ENCODE data around the gene RAD51B. TPM values are rescaled to one million over a fixed set of nuclear protein-coding genes. Genes with fewer than 3 reads are reported as not detected.

Gene RAD51B
- total RNA-seq, 5 donors from 2014 or later (not counting 1 experiment from before 2014, with no cell fraction given), result 25.4 to 47.9 (median 30.0) TPM

GRCh38 chr14:68239988-68240771, 420.6 kb downstream of the RAD51B start:
- Mint-ChIP-seq H3K4me1 (no peaks in the 10 kb centered on the region), H3K36me3 (peaks cover 6% of the 10 kb centered on the region), H3K27ac (no peak overlapping the region), H3K27me3 (no peaks in the 10 kb centered on the region), H3K9me3 (no peaks in the 10 kb centered on the region), H3K4me3 (no peak overlapping the region)
- ChIA-PET POLR2A (no interaction called here), CTCF (interaction anchor here (0.6 to 1.1 kb wide), 3 partner anchors 9 to 577 kb away, joined by 3 read pairs; no protein-coding TSS in a partner anchor)
- no peak overlapping the region for H3K27ac ChIP-seq (ENCODE audit: low read length)
- ATAC-seq (replicated peaks in 1 of 4) (no peak), DNase-seq (no peak)
- no peak overlapping the region for H3K4me3 ChIP-seq (ENCODE audit: control insufficient read depth in 1 of 2, extremely low read depth in 1 of 2, low read length in 1 of 2)
- H3K27me3 ChIP-seq (replicated peaks in 1 of 2; ENCODE audit: control insufficient read depth in 2 of 2, extremely low read depth in 1 of 2, insufficient read depth in 2 of 2, low read length in 1 of 2), result no peaks in the 10 kb centered on the region
- H3K9me3 ChIP-seq, result no peaks in the 10 kb centered on the region
- WGBS (ENCODE audit: insufficient coverage), result 100% methylated on average over 1 of the region's 9 CpGs
- no peaks in the 10 kb centered on the region for H3K36me3 ChIP-seq (ENCODE audit: control insufficient read depth in 2 of 2, extremely low read depth in 1 of 2, insufficient read depth in 1 of 2, low read length in 1 of 2)
- peaks cover 0 to 3% of the 10 kb centered on the region in 2 experiments for H3K4me1 ChIP-seq (ENCODE audit: control insufficient read depth in 1 of 2, extremely low read depth in 1 of 2, insufficient read depth in 2 of 2, low read length in 2 of 2)

GRCh38 chr14:68241862-68242487, 422.4 kb downstream of the RAD51B start:
- Histone ChIP-seq H3K36me3 (ENCODE audit: control insufficient read depth in 2 of 2, extremely low read depth in 1 of 2, insufficient read depth in 1 of 2, low read length in 1 of 2) (no peaks in the 10 kb centered on the region), H3K4me3 (ENCODE audit: control insufficient read depth in 1 of 2, extremely low read depth in 1 of 2, low read length in 1 of 2) (no peak overlapping the region), H3K27me3 (replicated peaks in 1 of 2; ENCODE audit: control insufficient read depth in 2 of 2, extremely low read depth in 1 of 2, insufficient read depth in 2 of 2, low read length in 1 of 2) (no peaks in the 10 kb centered on the region), H3K27ac (ENCODE audit: low read length) (no peak overlapping the region), H3K9me3 (no peaks in the 10 kb centered on the region), H3K4me1 (ENCODE audit: control insufficient read depth in 1 of 2, extremely low read depth in 1 of 2, insufficient read depth in 2 of 2, low read length in 2 of 2) (peaks cover 0 to 3% of the 10 kb centered on the region in 2 experiments)
- Mint-ChIP-seq H3K4me1 (peaks cover 0 to 1% (median 0%) of the 10 kb centered on the region in 3 donors), H3K4me3 (no peak overlapping the region), H3K36me3 (peaks cover 4% of the 10 kb centered on the region), H3K9me3 (no peaks in the 10 kb centered on the region), H3K27ac (no peak overlapping the region), H3K27me3 (no peaks in the 10 kb centered on the region)
- CTCF ChIA-PET, result interaction anchor here in 1 of 2 donors (0.9 to 1.3 kb wide), 2 partner anchors 10 to 13 kb away, joined by 3 to 4 read pairs; no protein-coding TSS in a partner anchor
- POLR2A ChIA-PET, result no interaction called here
- WGBS (ENCODE audit: insufficient coverage), result 96% methylated on average over 3 of the region's 6 CpGs
- DNase-seq, result no peak
- ATAC-seq (replicated peaks in 1 of 4), result no peak

- Mint-ChIP-seq H3K27ac (no peak overlapping the region), H3K4me1 (peaks cover 5 to 12% (median 6%) of the 10 kb centered on the region in 3 donors), H3K9me3 (no peaks in the 10 kb centered on the region), H3K27me3 (no peaks in the 10 kb centered on the region), H3K36me3 (no peaks in the 10 kb centered on the region), H3K4me3 (no peak overlapping the region)
- Histone ChIP-seq H3K9me3 (no peaks in the 10 kb centered on the region), H3K27ac (ENCODE audit: low read length) (no peak overlapping the region), H3K4me1 (ENCODE audit: control insufficient read depth in 1 of 2, extremely low read depth in 1 of 2, insufficient read depth in 2 of 2, low read length in 2 of 2) (peaks cover under 1 to 10% of the 10 kb centered on the region in 2 experiments), H3K27me3 (replicated peaks in 1 of 2; ENCODE audit: control insufficient read depth in 2 of 2, extremely low read depth in 1 of 2, insufficient read depth in 2 of 2, low read length in 1 of 2) (no peaks in the 10 kb centered on the region), H3K36me3 (ENCODE audit: control insufficient read depth in 2 of 2, extremely low read depth in 1 of 2, insufficient read depth in 1 of 2, low read length in 1 of 2) (no peaks in the 10 kb centered on the region), H3K4me3 (ENCODE audit: control insufficient read depth in 1 of 2, extremely low read depth in 1 of 2, low read length in 1 of 2) (no peak overlapping the region)
- no peak for DNase-seq
- ChIA-PET CTCF (interaction anchor here in 1 of 2 donors (0.9 to 1.3 kb wide), 3 partner anchors 8 to 545 kb away, joined by 3 read pairs; no protein-coding TSS in a partner anchor), POLR2A (no interaction called here)
- ATAC-seq (replicated peaks in 1 of 4), result no peak
- WGBS (ENCODE audit: insufficient coverage), result no CpG with 5 or more reads among the region's 3 CpGs
Observed at GRCh38 chr14:68243450-68244010, 424.0 kb downstream of the RAD51B start.

- H3K27ac ChIP-seq (ENCODE audit: low read length), result no peak overlapping the region
- ATAC-seq (replicated peaks in 1 of 4) (no peak), DNase-seq (no peak)
- Mint-ChIP-seq H3K27me3 (no peaks in the 10 kb centered on the region), H3K4me3 (no peak overlapping the region), H3K27ac (no peak overlapping the region), H3K9me3 (no peaks in the 10 kb centered on the region), H3K36me3 (no peaks in the 10 kb centered on the region), H3K4me1 (peaks cover 11 to 19% (median 12%) of the 10 kb centered on the region in 3 donors)
- H3K27me3 ChIP-seq (replicated peaks in 1 of 2; ENCODE audit: control insufficient read depth in 2 of 2, extremely low read depth in 1 of 2, insufficient read depth in 2 of 2, low read length in 1 of 2), result no peaks in the 10 kb centered on the region
- CTCF ChIA-PET, result interaction anchor here in 1 of 2 donors (0.8 to 1.1 kb wide), 2 partner anchors 543 to 646 kb away, joined by 3 read pairs; no protein-coding TSS in a partner anchor
- H3K4me1 ChIP-seq (ENCODE audit: control insufficient read depth in 1 of 2, extremely low read depth in 1 of 2, insufficient read depth in 2 of 2, low read length in 2 of 2), result peaks cover 6 to 15% of the 10 kb centered on the region in 2 experiments
- no peak overlapping the region for H3K4me3 ChIP-seq (ENCODE audit: control insufficient read depth in 1 of 2, extremely low read depth in 1 of 2, low read length in 1 of 2)
- H3K36me3 ChIP-seq (ENCODE audit: control insufficient read depth in 2 of 2, extremely low read depth in 1 of 2, insufficient read depth in 1 of 2, low read length in 1 of 2), result no peaks in the 10 kb centered on the region
- 100% methylated on average over 1 of the region's 4 CpGs for WGBS (ENCODE audit: insufficient coverage)
- POLR2A ChIA-PET, result no interaction called here
- no peaks in the 10 kb centered on the region for H3K9me3 ChIP-seq
Observed at GRCh38 chr14:68244262-68244980, 424.8 kb downstream of the RAD51B start.

GRCh38 chr14:68245146-68246073, 425.8 kb downstream of the RAD51B start:
- ChIA-PET POLR2A (no interaction called here), CTCF (interaction anchor here in 1 of 2 donors (0.8 to 1.0 kb wide), 3 partner anchors 13 to 543 kb away, joined by 3 to 12 read pairs (median 3); no protein-coding TSS in a partner anchor)
- ATAC-seq (replicated peaks in 1 of 4) (no peak), DNase-seq (no peak)
- Histone ChIP-seq H3K4me3 (ENCODE audit: control insufficient read depth in 1 of 2, extremely low read depth in 1 of 2, low read length in 1 of 2) (no peak overlapping the region), H3K4me1 (ENCODE audit: control insufficient read depth in 1 of 2, extremely low read depth in 1 of 2, insufficient read depth in 2 of 2, low read length in 2 of 2) (peaks cover 6 to 17% of the 10 kb centered on the region in 2 experiments), H3K27me3 (replicated peaks in 1 of 2; ENCODE audit: control insufficient read depth in 2 of 2, extremely low read depth in 1 of 2, insufficient read depth in 2 of 2, low read length in 1 of 2) (no peaks in the 10 kb centered on the region), H3K9me3 (no peaks in the 10 kb centered on the region), H3K36me3 (ENCODE audit: control insufficient read depth in 2 of 2, extremely low read depth in 1 of 2, insufficient read depth in 1 of 2, low read length in 1 of 2) (no peaks in the 10 kb centered on the region), H3K27ac (ENCODE audit: low read length) (no peak overlapping the region)
- Mint-ChIP-seq H3K27me3 (no peaks in the 10 kb centered on the region), H3K9me3 (no peaks in the 10 kb centered on the region), H3K4me3 (no peak overlapping the region), H3K27ac (no peak overlapping the region), H3K36me3 (no peaks in the 10 kb centered on the region), H3K4me1 (peaks cover 20 to 28% (median 21%) of the 10 kb centered on the region in 3 donors)
- WGBS (ENCODE audit: insufficient coverage), result 96% methylated on average over 3 of the region's 7 CpGs
